ENCODE measurements around the gene CCNT2. TPM values are rescaled to one million over a fixed set of nuclear protein-coding genes. Genes with fewer than 3 reads are reported as not detected.

Gene CCNT2
- total and polyA plus RNA-seq, 7 experiments from 2014 or later, result 20.6 to 78.1 (median 60.0) TPM

DNA sequence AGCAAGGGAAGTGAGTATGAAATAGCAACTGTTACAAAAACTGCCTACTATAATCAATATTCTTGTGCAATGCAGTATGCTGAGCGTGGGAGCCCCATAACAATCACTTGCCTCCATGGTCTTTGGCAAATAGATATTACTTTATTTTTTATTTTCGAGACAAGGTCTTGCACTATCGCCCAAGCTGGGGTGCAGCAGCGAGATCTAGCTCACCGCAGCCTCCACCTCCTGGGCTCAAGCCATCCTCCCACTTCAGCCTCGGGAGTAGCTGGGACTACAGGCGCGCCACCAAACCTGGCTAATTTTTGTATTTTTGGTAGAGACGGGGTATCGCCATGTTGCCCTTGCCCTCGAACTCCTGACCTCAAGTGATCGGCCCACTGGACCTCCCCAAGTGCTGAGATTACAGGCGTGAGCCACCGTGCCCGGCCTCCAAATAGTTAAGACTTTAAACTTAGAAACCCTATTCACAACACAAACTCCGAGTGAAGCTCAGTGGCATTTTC lies 1.2 kb upstream of the CCNT2 start:
- Mint-ChIP-seq H3K4me1 (peaks cover 9 to 58% (median 36%) of the 10 kb centered on the region in 7 donors), H3K4me3 (peak overlapping the region; percentile 86 to 98 (median 93)), H3K9me3 (peaks cover 0 to 13% (median 0%) of the 10 kb centered on the region in 11 donors), H3K27me3 (peaks cover 0 to 23% (median 0%) of the 10 kb centered on the region in 5 donors), H3K36me3 (peaks cover 3 to 15% (median 11%) of the 10 kb centered on the region in 5 donors), H3K27ac (peak overlapping the region; percentile 91 to 99 (median 96))
- H3K27me3 ChIP-seq (ENCODE audit: control insufficient read depth in 2 of 2, insufficient read depth in 2 of 2, low read length in 2 of 2), result no peaks in the 10 kb centered on the region
- peak overlapping the region; percentile 81 for H3K27ac ChIP-seq (ENCODE audit: low read depth, low read length)
- peak overlapping the region; percentile 68 for H3K4me3 ChIP-seq (ENCODE audit: low read length)
- intact Hi-C loops (cut with micrococcal nuclease), result loop anchor here (5.0 to 10.0 kb wide), 3 partner anchors 1135 to 1460 kb away; no protein-coding TSS in a partner anchor
- ATAC-seq (no peak), DNase-seq (peak in 5 of 9 donors; percentile 3 to 23 (median 13))
- no peaks in the 10 kb centered on the region for H3K9me3 ChIP-seq (ENCODE audit: control insufficient read depth in 2 of 3, low read length in 3 of 3)
- CTCF ChIA-PET, result interaction anchor here (0.9 kb wide), 1 partner anchor 19 kb away, joined by 3 read pairs; no protein-coding TSS in a partner anchor
- peaks cover 26 to 41% of the 10 kb centered on the region in 2 donors for H3K4me1 ChIP-seq (ENCODE audit: control insufficient read depth in 2 of 2, insufficient read depth in 2 of 2, low read length in 2 of 2)
- POLR2A ChIA-PET, result interaction anchor here (0.5 to 2.2 kb wide), 16 partner anchors 8 to 827 kb away, joined by 3 to 18 read pairs (median 3); partner anchors contain the start of genes R3HDM1, RAB3GAP1 and ZRANB3
- H3K36me3 ChIP-seq (ENCODE audit: control insufficient read depth in 2 of 3, insufficient read depth in 3 of 3, low read length in 3 of 3), result peaks cover 0 to 5% (median 0%) of the 10 kb centered on the region in 3 experiments

DNA sequence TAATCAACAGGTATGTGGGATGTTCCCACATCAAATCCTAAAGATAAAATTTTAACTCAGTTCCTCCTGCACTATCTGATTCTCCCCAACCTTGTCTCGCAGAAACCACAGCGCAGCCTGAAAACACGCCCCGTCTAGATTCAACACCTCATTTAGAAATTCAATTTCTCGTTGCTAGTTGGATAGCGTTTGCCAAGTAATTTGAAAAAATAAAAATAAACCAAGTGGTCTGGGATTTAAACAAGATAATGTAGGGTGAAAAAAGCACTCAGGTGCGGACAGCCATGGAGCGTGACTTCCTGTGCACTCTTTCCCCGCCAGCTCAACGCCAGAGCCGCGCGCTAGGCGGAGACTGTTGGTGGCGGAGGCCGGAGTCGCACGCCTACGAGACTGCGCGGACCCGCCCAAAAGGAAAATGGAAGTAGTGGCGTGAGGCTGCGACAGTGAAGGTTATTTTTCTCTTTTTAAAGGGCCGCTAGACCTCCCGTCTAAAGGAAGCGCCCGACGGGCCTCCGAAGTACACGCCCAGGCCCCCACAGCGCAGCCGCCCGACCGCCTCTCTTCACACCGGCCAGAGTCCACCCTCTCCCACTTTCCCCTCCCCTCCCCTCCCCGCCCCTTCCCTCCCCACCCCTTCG lies 615 bp upstream of the CCNT2 start:
- peak; percentile 76 to 93 (median 88) for DNase-seq
- intact Hi-C loops (cut with micrococcal nuclease), result loop anchor here (1.0 to 10.0 kb wide), 13 partner anchors 33 to 1459 kb away; partner anchors contain the start of genes MCM6 (in 2 of the 2), RAB3GAP1 (in 2 of the 2), UBXN4 (in 2 of the 2) and CXCR4 (in 1 of the 2)
- no peaks in the 10 kb centered on the region for H3K9me3 ChIP-seq (ENCODE audit: control insufficient read depth in 2 of 3, low read length in 3 of 3)
- Mint-ChIP-seq H3K9me3 (peaks cover 0 to 11% (median 0%) of the 10 kb centered on the region in 11 donors), H3K36me3 (peaks cover 3 to 15% (median 11%) of the 10 kb centered on the region in 5 donors), H3K4me3 (peak overlapping the region; percentile 86 to 98 (median 93)), H3K27me3 (peaks cover 0 to 20% (median 0%) of the 10 kb centered on the region in 5 donors), H3K27ac (peak overlapping the region; percentile 91 to 99 (median 96)), H3K4me1 (peaks cover 15 to 64% (median 42%) of the 10 kb centered on the region in 7 donors)
- ATAC-seq, result peak; percentile 78
- ChIA-PET CTCF (interaction anchor here (0.9 kb wide), 1 partner anchor 20 kb away, joined by 3 read pairs; no protein-coding TSS in a partner anchor), POLR2A (interaction anchor here (0.5 to 2.2 kb wide), 14 partner anchors 8 to 825 kb away, joined by 3 to 18 read pairs (median 3); partner anchors contain the start of genes R3HDM1, RAB3GAP1 and ZRANB3)
- peaks cover 31 to 45% of the 10 kb centered on the region in 2 donors for H3K4me1 ChIP-seq (ENCODE audit: control insufficient read depth in 2 of 2, insufficient read depth in 2 of 2, low read length in 2 of 2)
- peaks cover 0 to 5% (median 0%) of the 10 kb centered on the region in 3 experiments for H3K36me3 ChIP-seq (ENCODE audit: control insufficient read depth in 2 of 3, insufficient read depth in 3 of 3, low read length in 3 of 3)
- H3K27me3 ChIP-seq (ENCODE audit: control insufficient read depth in 2 of 2, insufficient read depth in 2 of 2, low read length in 2 of 2), result no peaks in the 10 kb centered on the region
- peak overlapping the region; percentile 68 for H3K4me3 ChIP-seq (ENCODE audit: low read length)
- H3K27ac ChIP-seq (ENCODE audit: low read depth, low read length), result peak overlapping the region; percentile 81

- peaks cover 25 to 80% (median 57%) of the 10 kb centered on the region in 7 donors for H3K4me1 Mint-ChIP-seq
- peak in 6 of 9 donors; percentile 22 to 48 (median 34) for DNase-seq
- ATAC-seq, result no peak
- Histone ChIP-seq H3K4me3 (ENCODE audit: low read length) (peak overlapping the region; percentile 96), H3K27ac (ENCODE audit: low read depth, low read length) (peak overlapping the region; percentile 97), H3K36me3 (ENCODE audit: control insufficient read depth in 2 of 3, insufficient read depth in 3 of 3, low read length in 3 of 3) (peaks cover 0 to 10% (median 5%) of the 10 kb centered on the region in 3 experiments), H3K27me3 (ENCODE audit: control insufficient read depth in 2 of 2, insufficient read depth in 2 of 2, low read length in 2 of 2) (no peaks in the 10 kb centered on the region), H3K4me1 (ENCODE audit: control insufficient read depth in 2 of 2, insufficient read depth in 2 of 2, low read length in 2 of 2) (peaks cover 31 to 45% of the 10 kb centered on the region in 2 donors), H3K9me3 (ENCODE audit: control insufficient read depth in 2 of 3, low read length in 3 of 3) (no peaks in the 10 kb centered on the region)
- H3K4me3 Mint-ChIP-seq, result peak overlapping the region; percentile 86 to 98 (median 93)
- peaks cover 0 to 8% (median 0%) of the 10 kb centered on the region in 5 donors for H3K27me3 Mint-ChIP-seq
- H3K9me3 Mint-ChIP-seq, result peaks cover 0 to 7% (median 0%) of the 10 kb centered on the region in 11 donors
- ChIA-PET POLR2A (interaction anchor here (0.6 to 1.7 kb wide), 3 partner anchors 10 to 1121 kb away, joined by 3 to 6 read pairs (median 3); no protein-coding TSS in a partner anchor), CTCF (no interaction called here)
- peak overlapping the region; percentile 91 to 99 (median 96) for H3K27ac Mint-ChIP-seq
- intact Hi-C loops (cut with micrococcal nuclease), result loop anchor here (2.0 to 10.0 kb wide), 7 partner anchors 31 to 1458 kb away; partner anchors contain the start of genes CXCR4 (in 1 of the 2) and DARS1 (in 1 of the 2)
- peaks cover 4 to 18% (median 10%) of the 10 kb centered on the region in 5 donors for H3K36me3 Mint-ChIP-seq
Observed at GRCh38 chr2:134919341-134920210, 954 bp downstream of the CCNT2 start.

GRCh38 chr2:134924912-134925311 lies 6.3 kb downstream of the CCNT2 start:
- H3K9me3 Mint-ChIP-seq, result no peaks in the 10 kb centered on the region
- ATAC-seq (no peak), DNase-seq (no peak)
- no peak overlapping the region for H3K4me3 ChIP-seq (ENCODE audit: low read length)
- peaks cover 34 to 42% of the 10 kb centered on the region in 2 donors for H3K4me1 ChIP-seq (ENCODE audit: control insufficient read depth in 2 of 2, insufficient read depth in 2 of 2, low read length in 2 of 2)
- ChIA-PET POLR2A (no interaction called here), CTCF (no interaction called here)
- H3K36me3 Mint-ChIP-seq, result peaks cover 3 to 31% (median 18%) of the 10 kb centered on the region in 5 donors
- H3K27me3 ChIP-seq (ENCODE audit: control insufficient read depth in 2 of 2, insufficient read depth in 2 of 2, low read length in 2 of 2), result no peaks in the 10 kb centered on the region
- H3K4me3 Mint-ChIP-seq, result peak overlapping the region in 8 of 10 donors; percentile 42 to 73 (median 60)
- H3K27ac Mint-ChIP-seq, result no peak overlapping the region
- peaks cover 5% of the 10 kb centered on the region in 3 experiments for H3K36me3 ChIP-seq (ENCODE audit: control insufficient read depth in 2 of 3, insufficient read depth in 3 of 3, low read length in 3 of 3)
- no peak overlapping the region for H3K27ac ChIP-seq (ENCODE audit: low read depth, low read length)
- intact Hi-C loops (cut with micrococcal nuclease), result no loop called here
- no peaks in the 10 kb centered on the region for H3K27me3 Mint-ChIP-seq
- no peaks in the 10 kb centered on the region for H3K9me3 ChIP-seq (ENCODE audit: control insufficient read depth in 2 of 3, low read length in 3 of 3)
- H3K4me1 Mint-ChIP-seq, result peaks cover 50 to 94% (median 81%) of the 10 kb centered on the region in 7 donors

DNA sequence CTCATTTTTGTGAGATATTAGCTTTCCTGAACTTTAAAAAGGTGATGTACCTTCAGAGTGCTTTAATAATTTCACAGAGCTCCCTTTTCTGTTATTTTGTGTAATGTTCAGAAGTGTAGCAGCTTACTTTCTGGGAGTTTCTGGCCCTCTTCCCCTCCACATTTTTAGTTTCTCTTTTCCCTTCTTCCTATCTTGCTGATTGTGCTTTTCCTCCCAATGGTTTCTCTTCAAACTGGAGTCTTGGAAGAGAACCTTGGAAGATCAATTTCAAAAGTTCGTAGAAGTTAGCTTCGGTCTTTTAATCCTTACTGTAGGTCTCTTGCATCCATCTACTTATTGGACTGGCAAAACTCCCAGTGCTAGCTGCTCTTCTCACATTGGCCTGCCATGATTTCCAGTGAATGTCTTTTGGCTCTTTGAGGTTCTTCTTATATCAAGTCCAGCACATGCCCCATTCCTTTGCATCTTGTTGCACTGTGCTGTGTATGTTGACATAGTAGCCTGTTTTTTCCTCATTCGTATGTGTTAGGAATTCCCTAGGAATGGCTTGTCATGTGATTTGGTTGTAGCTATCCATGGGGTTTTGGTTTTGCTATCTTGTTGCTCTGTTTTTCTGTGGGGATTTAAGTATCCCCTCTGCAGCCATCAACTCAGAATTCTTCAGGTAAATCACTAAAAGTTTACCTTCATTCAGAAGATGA lies 7.8 kb downstream of the CCNT2 start:
- Mint-ChIP-seq H3K4me1 (peaks cover 56 to 95% (median 89%) of the 10 kb centered on the region in 7 donors), H3K9me3 (no peaks in the 10 kb centered on the region), H3K36me3 (peaks cover 3 to 34% (median 23%) of the 10 kb centered on the region in 5 donors), H3K27me3 (no peaks in the 10 kb centered on the region), H3K4me3 (peak overlapping the region; percentile 8 to 71 (median 58)), H3K27ac (peak overlapping the region in 3 of 9 donors; percentile 22 to 76 (median 38))
- ChIA-PET POLR2A (interaction anchor here (0.6 kb wide), 1 partner anchor 639 kb away, joined by 3 read pairs; no protein-coding TSS in a partner anchor), CTCF (no interaction called here)
- Histone ChIP-seq H3K4me3 (ENCODE audit: low read length) (no peak overlapping the region), H3K27ac (ENCODE audit: low read depth, low read length) (no peak overlapping the region), H3K36me3 (ENCODE audit: control insufficient read depth in 2 of 3, insufficient read depth in 3 of 3, low read length in 3 of 3) (peaks cover 5% of the 10 kb centered on the region in 3 experiments), H3K4me1 (ENCODE audit: control insufficient read depth in 2 of 2, insufficient read depth in 2 of 2, low read length in 2 of 2) (peaks cover 23 to 28% of the 10 kb centered on the region in 2 donors), H3K9me3 (ENCODE audit: control insufficient read depth in 2 of 3, low read length in 3 of 3) (no peaks in the 10 kb centered on the region), H3K27me3 (ENCODE audit: control insufficient read depth in 2 of 2, insufficient read depth in 2 of 2, low read length in 2 of 2) (no peaks in the 10 kb centered on the region)
- ATAC-seq (no peak), DNase-seq (no peak)
- intact Hi-C loops (cut with micrococcal nuclease), result no loop called here
